HG03039 (cell line): ENCODE results near the gene ALOX5.
"Not testable (repeated sequence)": the region's sequence is repeated elsewhere in the genome, so short reads cannot be mapped to it uniquely, and the experiment has no call there.

Experiments
- ATAC-seq: cut with Tn5 transposase; IDR thresholded peaks from one replicate; pipeline ENCODE4 v1.9.1; 2021; ENCODE audit warnings: mild to moderate bottlenecking, moderate library complexity; ENCODE audit not compliant: unreplicated experiment

Gene ALOX5

GRCh38 chr10:45461034-45461433, 87.0 kb downstream of the ALOX5 start:
- peak; percentile 54 for ATAC-seq

GRCh38 chr10:45463244-45464116, 89.5 kb downstream of the ALOX5 start:
- ATAC-seq, result no peak

DNA sequence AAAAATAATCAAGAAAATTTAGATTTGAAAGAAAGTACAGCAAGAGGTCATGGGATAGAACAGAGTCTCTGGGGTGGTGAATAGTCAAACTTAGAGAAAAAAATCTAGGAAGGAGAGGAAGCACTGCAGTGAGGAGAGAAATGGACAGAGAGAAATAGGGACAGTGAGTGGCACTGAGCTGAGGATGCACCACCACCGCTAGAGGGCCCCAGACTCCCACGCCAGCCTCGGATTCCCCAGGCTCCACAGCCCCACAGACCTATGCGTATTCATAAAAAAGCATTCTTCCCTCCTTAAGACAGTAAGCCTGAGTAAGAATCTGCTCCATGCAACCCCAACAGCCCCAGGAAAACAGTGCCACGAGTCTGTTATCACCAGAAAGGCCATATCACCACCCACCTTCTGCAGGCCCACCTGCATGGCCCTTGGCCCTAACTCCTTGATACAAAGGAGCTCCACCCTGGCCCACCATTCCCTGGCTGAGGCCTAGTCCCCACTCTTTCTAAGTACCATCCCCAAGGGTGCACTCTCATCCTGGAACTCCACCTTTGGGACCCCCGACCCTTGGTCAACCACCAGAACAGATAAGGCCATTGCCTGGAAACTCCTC, 91.0 kb downstream of the ALOX5 start:
- ATAC-seq, result peak; percentile 26

DNA sequence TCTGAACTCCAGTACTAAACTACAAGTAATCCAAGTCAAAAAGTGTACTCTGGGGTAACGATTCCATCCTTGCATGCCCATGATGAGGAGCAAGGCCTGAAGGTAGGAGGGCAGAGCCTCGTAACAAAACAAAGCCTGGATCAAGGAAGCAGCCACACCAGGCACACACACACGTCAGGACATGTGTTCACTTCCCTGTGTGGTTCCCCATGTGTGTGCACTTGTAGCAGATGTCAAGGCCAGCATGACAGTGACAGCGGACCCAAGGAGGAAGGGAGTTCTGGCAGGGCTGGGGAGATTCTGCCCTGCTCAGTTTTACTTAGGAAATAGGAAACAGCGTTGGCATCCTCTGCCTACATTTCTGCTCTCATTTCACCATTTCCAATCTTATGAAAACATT, 92.8 kb downstream of the ALOX5 start:
- no peak for ATAC-seq

DNA sequence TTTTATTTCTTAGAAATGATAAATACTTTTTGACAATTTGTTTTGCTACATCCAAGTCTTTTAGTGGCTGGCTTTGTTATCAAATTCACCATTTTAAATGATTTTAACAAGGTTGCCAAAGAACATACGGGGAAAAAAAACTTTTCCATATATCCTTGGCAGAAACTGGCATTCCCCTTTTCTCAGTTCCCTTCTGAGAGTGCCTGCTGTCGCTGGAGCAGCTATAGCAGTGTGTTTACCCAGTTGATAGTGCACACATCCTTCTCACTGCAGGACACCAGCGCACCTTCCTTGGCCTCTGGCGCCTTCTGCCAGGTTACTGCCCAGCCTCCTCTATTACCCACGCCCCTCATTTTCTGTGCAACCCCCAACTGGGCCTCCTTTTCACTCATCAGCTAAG, 94.1 kb downstream of the ALOX5 start:
- no peak for ATAC-seq

DNA sequence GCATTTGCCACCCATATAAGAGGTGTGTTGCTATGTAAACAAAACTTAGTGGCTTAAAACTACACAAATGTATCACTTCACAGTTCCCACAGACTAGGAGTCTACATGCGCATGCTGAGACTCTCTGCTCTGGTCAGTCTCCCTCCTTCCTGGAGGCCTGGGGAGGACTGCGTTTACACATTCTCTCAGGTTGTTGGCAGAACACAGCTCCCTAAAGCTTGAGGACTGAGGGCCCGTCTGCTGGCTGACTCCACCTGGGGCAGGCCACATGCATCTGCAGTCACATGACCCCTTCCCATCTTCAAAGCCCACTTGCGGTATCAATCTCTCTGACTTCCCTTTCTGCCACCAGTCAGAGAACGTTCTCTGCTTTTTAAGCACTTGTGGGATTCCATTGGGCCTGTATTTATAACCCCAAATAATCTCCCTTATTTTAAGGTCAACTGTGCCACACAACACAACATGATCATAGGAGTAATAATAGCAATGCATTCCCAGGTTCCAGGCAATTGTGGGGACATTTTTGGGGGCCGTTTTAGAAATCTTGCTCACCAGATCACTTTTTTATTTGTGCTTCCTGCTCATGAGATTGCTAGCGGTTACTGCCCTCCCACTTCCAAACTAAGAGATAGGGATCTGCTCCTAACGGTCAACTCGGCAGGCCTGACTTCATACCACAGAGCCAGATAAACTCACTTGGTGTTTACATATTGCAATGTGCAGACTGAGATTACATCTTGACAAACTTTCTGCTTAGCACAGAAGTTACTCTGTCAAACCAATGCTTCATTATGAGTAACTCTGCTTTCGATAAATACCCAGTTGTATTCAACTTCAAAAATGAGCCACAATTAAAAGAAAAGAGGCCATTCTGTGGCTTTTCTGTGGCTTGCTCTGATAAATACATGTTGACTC, 96.3 kb downstream of the ALOX5 start:
- no peak for ATAC-seq

GRCh38 chr10:45471059-45471458, 97.0 kb downstream of the ALOX5 start:
- ATAC-seq, result no peak

DNA sequence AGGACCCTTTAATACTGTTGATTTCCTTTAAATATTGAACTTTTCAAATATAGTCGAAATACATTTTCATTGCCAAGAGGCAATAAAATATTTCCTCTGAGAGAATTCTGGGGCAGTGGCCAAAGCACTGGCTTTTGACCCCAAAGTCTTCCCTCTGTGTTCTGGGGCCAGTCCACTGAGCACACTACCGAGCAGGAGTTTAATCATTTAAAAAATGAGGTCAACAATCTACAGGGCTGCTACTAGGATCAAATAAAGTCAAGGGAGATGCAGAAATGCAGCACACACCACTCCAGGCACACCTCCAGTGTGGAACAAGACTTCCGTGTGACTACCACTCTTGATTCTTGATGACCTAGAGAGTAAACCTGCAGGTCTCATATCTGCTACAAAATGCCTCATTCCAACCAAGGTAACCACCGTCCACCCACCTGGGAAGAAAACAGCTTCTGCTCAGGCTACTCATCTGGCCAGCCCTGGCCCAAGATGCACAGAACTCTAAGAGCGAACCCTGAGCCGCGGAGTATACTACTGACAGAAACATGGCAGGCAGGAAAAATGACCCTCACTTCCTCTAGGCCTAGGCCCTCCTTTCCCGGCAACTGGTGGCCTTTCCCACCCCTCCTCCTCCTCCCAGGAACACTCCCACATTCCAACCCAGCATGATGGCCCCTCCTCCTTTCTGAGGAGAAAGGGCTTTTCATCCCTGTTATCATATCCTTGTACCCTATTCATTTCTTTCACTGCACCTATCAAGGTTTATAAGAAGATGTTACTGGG, 97.7 kb downstream of the ALOX5 start:
- no peak for ATAC-seq

- ATAC-seq, result no peak
Observed at GRCh38 chr10:45473126-45473525, 99.1 kb downstream of the ALOX5 start.

GRCh38 chr10:45476559-45476958, 102.5 kb downstream of the ALOX5 start:
- no peak for ATAC-seq

GRCh38 chr10:45480294-45480693, 106.3 kb downstream of the ALOX5 start:
- ATAC-seq, result no peak

- ATAC-seq, result not testable (repeated sequence)
Observed at GRCh38 chr10:45481100-45481499, 107.1 kb downstream of the ALOX5 start.

DNA sequence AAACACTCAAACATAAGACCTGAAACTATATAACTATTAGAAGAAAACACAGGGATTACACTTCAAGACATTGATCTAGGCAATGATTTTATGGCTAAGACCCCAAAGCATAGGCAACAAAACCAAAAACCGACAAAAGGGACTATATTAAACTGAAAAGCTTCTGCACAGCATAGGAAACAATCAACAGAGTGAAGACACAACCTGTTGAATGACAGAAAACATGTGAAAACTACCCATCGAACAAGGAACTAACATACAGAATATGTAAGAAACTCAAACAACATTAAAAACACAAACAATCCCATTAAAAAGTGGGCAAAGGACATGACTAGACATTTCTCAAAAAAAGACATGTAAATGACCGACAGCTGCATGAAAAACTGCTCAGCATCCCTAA, 109.0 kb downstream of the ALOX5 start:
- no peak for ATAC-seq

DNA sequence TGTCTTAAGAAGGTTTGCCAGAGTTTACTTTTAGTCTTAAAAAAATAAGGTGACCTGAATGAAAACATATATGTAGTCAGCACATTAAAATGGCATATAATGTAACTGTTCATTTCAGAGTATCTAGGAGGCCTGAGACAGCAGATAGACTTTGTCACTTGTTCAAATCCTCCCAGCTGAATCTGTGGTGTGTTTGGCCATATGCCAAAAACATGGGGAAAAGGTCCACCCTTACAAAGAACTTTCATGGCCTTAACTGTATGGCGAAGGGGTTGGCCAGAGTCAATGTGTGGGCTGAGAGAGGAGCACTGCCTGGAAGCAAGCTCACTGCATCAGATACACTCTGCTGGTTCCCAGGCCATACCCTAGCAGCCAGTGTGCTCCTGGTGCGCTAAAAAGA, 113.7 kb downstream of the ALOX5 start:
- ATAC-seq, result no peak

DNA sequence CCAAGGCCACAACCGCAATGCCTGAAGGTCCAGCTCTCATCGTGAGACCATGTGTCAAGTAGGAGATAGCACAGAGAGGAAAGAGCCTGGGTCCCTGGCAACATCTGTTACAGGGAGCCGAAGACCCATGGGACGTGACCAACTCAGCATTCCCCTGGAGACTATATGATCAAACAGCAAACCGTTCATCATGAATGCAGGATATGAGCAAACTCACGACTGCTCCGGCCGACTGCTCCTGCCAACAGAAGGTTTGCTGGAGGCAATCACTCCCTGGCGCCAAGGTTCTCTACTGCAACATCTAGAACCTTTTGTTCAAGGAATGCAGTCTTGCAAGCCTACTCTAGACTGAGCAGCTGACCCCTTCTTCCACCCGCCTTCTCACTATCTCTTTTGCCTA, 114.3 kb downstream of the ALOX5 start:
- no peak for ATAC-seq

DNA sequence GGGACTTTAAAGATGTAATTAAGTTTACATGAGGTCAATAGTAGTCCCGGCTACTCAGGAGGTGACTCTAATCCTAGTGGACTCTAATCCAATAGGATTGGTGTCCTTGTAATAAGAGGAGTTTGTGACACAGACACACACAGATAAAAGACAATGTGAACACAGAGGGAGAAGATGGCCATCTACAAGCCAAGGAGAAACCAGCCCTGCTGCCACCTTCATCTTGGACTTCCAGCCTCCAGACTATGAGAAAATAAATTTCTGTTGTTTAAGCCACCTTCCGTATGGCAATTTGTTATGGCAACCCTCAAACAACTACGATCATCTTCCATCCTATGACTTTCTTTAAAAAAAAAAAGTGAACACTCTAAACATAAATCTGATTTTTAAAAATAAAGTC, 116.3 kb downstream of the ALOX5 start:
- ATAC-seq, result no peak

- ATAC-seq, result no peak
Observed at GRCh38 chr10:45491061-45491460, 117.0 kb downstream of the ALOX5 start.
